Measurements from ENCODE around the gene P2RY11.

Gene P2RY11

DNA sequence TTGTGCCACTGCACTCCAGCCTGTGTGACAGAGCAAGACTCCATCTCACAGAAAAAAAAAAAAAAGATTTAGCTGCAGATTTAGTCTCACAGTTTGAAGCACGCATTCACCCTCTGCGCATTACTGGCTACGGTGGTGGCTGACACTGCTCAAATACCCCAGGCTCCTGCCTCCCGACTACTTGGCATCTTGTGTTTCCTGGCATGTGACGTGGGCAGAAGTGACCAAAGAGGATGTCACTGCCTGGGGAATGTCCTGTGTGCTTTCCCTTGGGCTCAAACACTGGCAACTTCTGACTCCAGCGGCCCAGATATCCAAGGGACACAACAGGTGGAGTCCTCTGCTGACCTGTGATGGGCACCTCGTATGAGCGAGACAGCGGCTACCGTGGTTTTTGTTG is 32.9 kb downstream of the P2RY11 start:
- TF ChIP-seq, protein P1, sequence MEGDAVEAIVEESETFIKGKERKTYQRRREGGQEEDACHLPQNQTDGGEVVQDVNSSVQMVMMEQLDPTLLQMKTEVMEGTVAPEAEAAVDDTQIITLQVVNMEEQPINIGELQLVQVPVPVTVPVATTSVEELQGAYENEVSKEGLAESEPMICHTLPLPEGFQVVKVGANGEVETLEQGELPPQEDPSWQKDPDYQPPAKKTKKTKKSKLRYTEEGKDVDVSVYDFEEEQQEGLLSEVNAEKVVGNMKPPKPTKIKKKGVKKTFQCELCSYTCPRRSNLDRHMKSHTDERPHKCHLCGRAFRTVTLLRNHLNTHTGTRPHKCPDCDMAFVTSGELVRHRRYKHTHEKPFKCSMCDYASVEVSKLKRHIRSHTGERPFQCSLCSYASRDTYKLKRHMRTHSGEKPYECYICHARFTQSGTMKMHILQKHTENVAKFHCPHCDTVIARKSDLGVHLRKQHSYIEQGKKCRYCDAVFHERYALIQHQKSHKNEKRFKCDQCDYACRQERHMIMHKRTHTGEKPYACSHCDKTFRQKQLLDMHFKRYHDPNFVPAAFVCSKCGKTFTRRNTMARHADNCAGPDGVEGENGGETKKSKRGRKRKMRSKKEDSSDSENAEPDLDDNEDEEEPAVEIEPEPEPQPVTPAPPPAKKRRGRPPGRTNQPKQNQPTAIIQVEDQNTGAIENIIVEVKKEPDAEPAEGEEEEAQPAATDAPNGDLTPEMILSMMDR (IDR thresholded peaks at IDR 0.05; ENCODE audit: low read length, missing control alignments) = no peak

DNA sequence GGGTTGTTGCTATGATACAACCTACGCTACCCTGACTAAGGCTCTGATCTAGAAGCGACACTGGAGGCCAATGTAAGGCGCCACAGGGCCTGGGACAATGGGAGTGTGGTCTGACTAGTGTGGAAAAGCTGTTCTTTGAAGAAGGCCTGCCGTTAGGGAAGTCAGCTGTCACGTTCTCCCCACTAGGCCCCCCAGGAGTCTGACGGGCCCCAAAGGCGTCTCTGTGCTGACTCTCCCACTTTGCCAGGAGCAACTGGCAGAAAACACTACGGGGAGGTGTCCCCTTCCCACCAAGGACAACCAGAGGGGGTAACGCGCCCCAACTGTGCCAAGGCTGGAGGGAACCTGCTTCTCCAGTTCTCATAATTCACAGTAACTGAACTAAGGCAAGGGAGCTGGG is 33.5 kb downstream of the P2RY11 start:
- no peak for DNase-seq (ENCODE audit: low read depth)
- TF ChIP-seq, protein P1 (IDR thresholded peaks at IDR 0.05; ENCODE audit: low read length, missing control alignments) = no peak
- H3K4me3 ChIP-seq (replicated peaks; ENCODE audit: low read depth, low read length) = no peak overlapping the region

More for the DNA sequence above, 32.9 kb downstream of the P2RY11 start:
- H3K4me3 ChIP-seq (replicated peaks; ENCODE audit: low read depth, low read length) = no peak overlapping the region
- DNase-seq (ENCODE audit: low read depth) = no peak

DNA sequence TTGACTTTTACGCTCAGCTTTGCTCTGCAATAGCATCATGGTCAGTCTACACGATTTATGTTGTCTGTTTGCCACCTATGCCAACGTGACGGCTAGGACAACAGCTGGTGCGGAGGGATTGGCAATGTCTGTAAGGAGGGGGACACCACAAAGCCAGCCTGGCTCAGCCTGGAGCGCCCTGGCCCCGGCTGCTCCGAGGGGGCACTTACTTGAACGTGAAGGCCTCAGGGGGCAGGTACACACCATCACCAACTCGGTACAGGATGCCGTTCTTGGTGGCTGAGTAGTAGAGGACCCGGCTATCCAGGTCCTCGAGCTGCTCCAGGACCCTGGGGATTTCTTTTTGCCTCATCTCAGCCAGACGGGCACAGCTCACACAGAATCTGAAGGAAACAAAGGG is 34.6 kb downstream of the P2RY11 start:
- TF ChIP-seq, protein P1 (IDR thresholded peaks at IDR 0.05; ENCODE audit: low read length, missing control alignments) = no peak
- no peak for DNase-seq (ENCODE audit: low read depth)
- no peak overlapping the region for H3K4me3 ChIP-seq (replicated peaks; ENCODE audit: low read depth, low read length)

DNA sequence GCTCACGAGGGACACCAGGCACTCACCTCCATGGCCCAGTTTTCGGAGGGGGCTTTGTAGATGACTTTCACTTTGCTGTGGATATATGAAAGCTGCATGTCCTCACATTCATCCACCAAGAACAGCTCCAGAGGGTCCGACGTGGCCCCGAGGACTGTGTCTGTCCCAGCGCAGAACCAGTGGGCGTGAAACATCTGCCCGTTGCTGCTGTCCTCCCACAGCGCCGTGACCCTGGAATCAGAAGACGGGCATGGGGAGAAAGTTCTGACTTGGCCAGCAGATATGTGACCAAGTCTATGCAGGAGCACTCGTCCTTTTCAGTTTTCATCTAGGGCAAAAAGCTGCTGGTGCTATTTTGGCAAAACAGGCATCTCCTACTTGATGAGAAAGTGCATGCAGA is 37.9 kb downstream of the P2RY11 start:
- DNase-seq (ENCODE audit: low read depth) = no peak
- TF ChIP-seq, protein P1 (IDR thresholded peaks at IDR 0.05; ENCODE audit: low read length, missing control alignments) = no peak
- H3K4me3 ChIP-seq (replicated peaks; ENCODE audit: low read depth, low read length) = no peak overlapping the region

DNA sequence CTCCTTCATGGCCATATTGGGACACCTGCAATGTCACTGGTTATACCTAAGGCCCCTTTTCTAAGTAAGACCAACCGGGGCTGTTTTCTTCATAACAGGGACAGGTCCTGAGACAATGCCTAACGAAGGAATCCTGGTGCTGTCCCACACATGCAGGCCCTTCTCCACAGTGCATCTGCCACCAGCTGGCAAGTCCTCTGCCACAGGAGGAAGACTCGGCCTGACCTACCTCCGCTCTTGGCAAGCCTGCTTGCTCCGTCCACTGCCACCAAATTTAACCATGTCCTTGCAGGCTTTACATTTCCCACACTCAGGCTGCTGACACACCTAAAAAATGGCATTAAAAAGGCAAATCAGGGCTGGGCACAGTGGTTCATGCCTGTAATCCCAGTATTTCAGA is 40.0 kb downstream of the P2RY11 start:
- no peak overlapping the region for H3K4me3 ChIP-seq (replicated peaks; ENCODE audit: low read depth, low read length)
- TF ChIP-seq, protein P1 (IDR thresholded peaks at IDR 0.05; ENCODE audit: low read length, missing control alignments) = no peak
- DNase-seq (ENCODE audit: low read depth) = no peak

DNA sequence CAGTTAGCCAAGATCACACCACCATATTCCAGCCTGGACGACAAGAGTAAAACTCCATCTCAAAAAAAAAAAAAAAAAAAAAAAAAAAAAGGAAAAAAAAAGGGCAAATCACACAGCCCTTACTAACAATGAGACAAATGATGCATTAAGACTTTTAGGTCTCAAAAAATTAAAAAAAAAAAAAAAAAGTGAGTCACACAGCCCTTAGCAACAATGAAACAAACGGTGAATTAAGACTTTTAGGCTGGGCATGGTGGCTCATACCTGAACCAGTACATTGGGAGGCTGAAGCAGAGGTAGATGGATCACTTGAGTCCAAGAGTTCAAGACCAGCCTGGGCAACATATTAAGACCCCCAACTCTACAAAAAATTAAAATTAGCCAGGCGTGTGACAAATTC is 40.6 kb downstream of the P2RY11 start:
- H3K4me3 ChIP-seq (replicated peaks; ENCODE audit: low read depth, low read length) = no peak overlapping the region
- TF ChIP-seq, protein P1 (IDR thresholded peaks at IDR 0.05; ENCODE audit: low read length, missing control alignments) = no peak
- DNase-seq (ENCODE audit: low read depth) = no peak

DNA sequence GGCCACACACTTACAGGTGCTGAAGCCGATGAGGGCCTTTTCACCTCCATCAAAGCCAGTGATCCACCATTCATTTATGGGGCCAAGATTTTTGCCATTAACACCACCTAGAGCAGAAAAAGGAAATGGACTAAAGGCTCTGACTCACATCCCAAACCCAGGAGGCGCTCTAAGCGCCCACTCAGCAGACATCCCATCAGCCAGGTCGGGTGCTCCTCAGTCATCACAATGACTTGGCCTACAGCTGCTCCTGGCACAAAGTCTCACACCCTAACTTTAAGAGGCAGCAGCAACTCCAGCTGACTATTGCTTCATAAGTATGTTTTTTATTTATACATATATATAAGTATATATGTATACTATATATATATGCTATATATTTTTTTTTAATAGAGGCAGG is 44.3 kb downstream of the P2RY11 start:
- peak; percentile 8 for DNase-seq (ENCODE audit: low read depth)
- TF ChIP-seq, protein P1 (IDR thresholded peaks at IDR 0.05; ENCODE audit: low read length, missing control alignments) = no peak

More for the DNA sequence above, 44.3 kb downstream of the P2RY11 start:
- no peak overlapping the region for H3K4me3 ChIP-seq (replicated peaks; ENCODE audit: low read depth, low read length)

Data from fibroblast of pulmonary artery (primary cell).